SU-DHL-6 (cell line): ENCODE data around the gene WDR38.

Experiments
- CTCF ChIP-seq: fragments of 200-600 bp; sonication (generic); IDR thresholded peaks from one replicate; pipeline ENCODE4 v1.5.1; 2017; ENCODE audit warnings: antibody characterized with exemption, mild to moderate bottlenecking, low read length, moderate library complexity; ENCODE audit not compliant: insufficient read depth, poor library complexity, severe bottlenecking
- EZH2phosphoT487 ChIP-seq: fragments of 200-600 bp; sonication (generic), shearing (Covaris generic); conservative IDR thresholded peaks from 2 replicates; pipeline ENCODE4 v1.6.1; 2018; ENCODE audit warnings: mild to moderate bottlenecking, antibody characterized with exemption, low read length, moderate library complexity, mixed read lengths

- TF ChIP-seq CTCF (no peak), EZH2phosphoT487 (no peak)
Observed at GRCh38 chr9:124884376-124884775, 31.1 kb downstream of the WDR38 start.
